SK-N-SH (cell line): Measurements from ENCODE around the gene SPEG. TPM values are rescaled to one million over a fixed set of nuclear protein-coding genes. Genes with fewer than 3 reads are reported as not detected.
A peak's percentile ranks its signal among the peaks of the same experiment; 100 is the strongest.

Source experiments
- CTCF ChIA-PET: fragments of 300-600, 350-600 bp; formaldehyde crosslinking; extraction: SDS; loops from one replicate; lab custom pipeline; 2021; lab: Yijun Ruan, JAX
- POLR2A ChIA-PET: fragments of 350-600 bp; sonication (Branson Sonifier 250); formaldehyde crosslinking; extraction: SDS; loops from one replicate; lab custom pipeline; 2020; ENCODE audit warnings: antibody characterized with exemption, inconsistent platforms; lab: Yijun Ruan, JAX
- DNase-seq: peaks from one replicate; pipeline ENCODE4 v3.0.0; 2012
- H2AFZ ChIP-seq: fragments of 200-600 bp; sonication (generic); 2 replicates; pipeline ENCODE4 v1.8.1; 2016; ENCODE audit warnings: antibody characterized with exemption, mild to moderate bottlenecking, low read depth
- H3F3A ChIP-seq: fragments of 200-600 bp; sonication (generic); replicated peaks from 2 replicates; pipeline ENCODE3; 2016; ENCODE audit warnings: antibody characterized with exemption, mild to moderate bottlenecking; ENCODE audit not compliant: insufficient read depth
- H3K27ac ChIP-seq, 2 experiments: fragments of 200-500 bp in 1 of 2; fragments of 200-600 bp in 1 of 2; sonication (Bioruptor generic) in 1 of 2; sonication (generic), shearing (Covaris generic) in 1 of 2; 2 replicates each; pipeline versions ENCODE4 v1.5.1 to v1.6.1; 2014 to 2016; ENCODE audit warnings: low read depth in 2 of 2, inconsistent platforms in 1 of 2, low read length in 1 of 2, mild to moderate bottlenecking in 1 of 2, mixed read lengths in 1 of 2
- H3K27me3 ChIP-seq: fragments of 200-600 bp; sonication (generic), shearing (Covaris generic); 2 replicates; pipeline ENCODE4 v1.6.1; 2016; ENCODE audit warnings: mixed run types; ENCODE audit not compliant: insufficient read depth
- H3K36me3 ChIP-seq, 2 experiments: fragments of 200-500 bp in 1 of 2; fragments of 200-600 bp in 1 of 2; sonication (Bioruptor generic) in 1 of 2; sonication (generic) in 1 of 2; replicated peaks in 1 of 2; 2 replicates each; pipeline versions ENCODE3 to v1.5.1; 2014 to 2016; ENCODE audit warnings: low read length in 1 of 2, mild to moderate bottlenecking in 1 of 2; ENCODE audit not compliant: insufficient read depth in 2 of 2, control insufficient read depth in 1 of 2
- H3K4me1 ChIP-seq, 2 experiments: fragments of 200-500 bp in 1 of 2; fragments of 200-600 bp in 1 of 2; sonication (Bioruptor generic) in 1 of 2; sonication (generic), shearing (Covaris generic) in 1 of 2; 2 replicates each; pipeline versions ENCODE4 v1.5.1 to v1.6.1; 2014 to 2016; ENCODE audit warnings: low read depth in 1 of 2, low read length in 1 of 2, mixed run types in 1 of 2; ENCODE audit not compliant: insufficient read depth in 2 of 2, control insufficient read depth in 1 of 2
- H3K4me2 ChIP-seq: fragments of 200-600 bp; sonication (generic), shearing (Covaris generic); 2 replicates; pipeline ENCODE4 v1.6.1; 2017; ENCODE audit warnings: mixed run types
- H3K4me3 ChIP-seq, 2 experiments: fragments of 200-500 bp in 1 of 2; fragments of 200-600 bp in 1 of 2; sonication (Bioruptor generic) in 1 of 2; sonication (generic), shearing (Covaris generic) in 1 of 2; 2 replicates each; pipeline versions ENCODE4 v1.5.1 to v1.8.1; 2014 to 2016; ENCODE audit warnings: low read depth in 2 of 2, inconsistent platforms in 1 of 2, low read length in 1 of 2, mild to moderate bottlenecking in 1 of 2, mixed read lengths in 1 of 2, moderate library complexity in 1 of 2
- H3K79me2 ChIP-seq: fragments of 200-600 bp; sonication (generic); 2 replicates; pipeline ENCODE4 v1.8.1; 2017; ENCODE audit warnings: mild to moderate bottlenecking; ENCODE audit not compliant: insufficient read depth
- H3K9ac ChIP-seq: fragments of 200-600 bp; sonication (generic); 2 replicates; pipeline ENCODE4 v1.6.1; 2017; ENCODE audit warnings: mixed run types
- H3K9me2 ChIP-seq: fragments of 200-600 bp; sonication (generic); 2 replicates; pipeline ENCODE4 v1.6.1; 2017; ENCODE audit warnings: mixed run types
- H3K9me3 ChIP-seq: fragments of 200-600 bp; sonication (generic); 2 replicates; pipeline ENCODE4 v1.6.1; 2017; ENCODE audit warnings: mixed run types, mild to moderate bottlenecking, moderate library complexity
- H4K20me1 ChIP-seq: fragments of 200-600 bp; sonication (generic); 2 replicates; pipeline ENCODE4 v1.6.1; 2017; ENCODE audit warnings: mild to moderate bottlenecking, mixed run types; ENCODE audit not compliant: insufficient read depth
- CHD2 ChIP-seq: fragments of 150-350 bp; IDR thresholded peaks from 2 replicates; pipeline ENCODE4 v1.6.1; 2018; ENCODE audit warnings: low read length; ENCODE audit not compliant: partially characterized antibody
- ELF1 ChIP-seq: IDR thresholded peaks from 2 replicates; pipeline ENCODE4 v1.4.0; 2012
- EP300 ChIP-seq, 2 experiments: IDR thresholded peaks; 2 replicates each; pipeline versions ENCODE4 v1.4.0 to v1.6.1; 2012; ENCODE audit warnings: borderline replicate concordance in 1 of 2, low read depth in 1 of 2, low read length in 1 of 2
- EZH2phosphoT487 ChIP-seq: fragments of 200-600 bp; sonication (generic); IDR thresholded peaks from 2 replicates; pipeline ENCODE4 v1.6.1; 2017; ENCODE audit warnings: low read depth, mixed run types, mild to moderate bottlenecking, antibody characterized with exemption, moderate library complexity, borderline replicate concordance
- GATA2 ChIP-seq: sonication (generic); formaldehyde crosslinking; IDR thresholded peaks from 2 replicates; pipeline ENCODE4 v1.5.0; 2020; ENCODE audit warnings: mild to moderate bottlenecking, missing genetic modification reagents
- MEF2A ChIP-seq: IDR thresholded peaks from 2 replicates; pipeline ENCODE4 v1.4.0; 2012; ENCODE audit warnings: low read depth, borderline replicate concordance
- NFIC ChIP-seq: IDR thresholded peaks from 2 replicates; pipeline ENCODE4 v1.4.0; 2012; ENCODE audit warnings: borderline replicate concordance
- NRF1 ChIP-seq: IDR thresholded peaks from 2 replicates; pipeline ENCODE4 v1.6.1; 2012; ENCODE audit warnings: low read depth, mild to moderate bottlenecking, low read length
- POLR2AphosphoS5 ChIP-seq: IDR thresholded peaks from 2 replicates; pipeline ENCODE4 v1.6.1; 2012; ENCODE audit warnings: low read depth, low read length
- RAD21 ChIP-seq: IDR thresholded peaks from 2 replicates; pipeline ENCODE4 v1.6.1; 2012; ENCODE audit warnings: mild to moderate bottlenecking, low read length
- RCOR1 ChIP-seq: fragments of 150-350 bp; IDR thresholded peaks from 2 replicates; pipeline ENCODE4 v1.6.1; 2017; ENCODE audit warnings: antibody characterized with exemption, low read length
- RFX5 ChIP-seq: IDR thresholded peaks from 2 replicates; pipeline ENCODE4 v1.6.1; 2012; ENCODE audit warnings: mild to moderate bottlenecking, improper control_type of control experiment, low read length
- RXRA ChIP-seq: IDR thresholded peaks from 2 replicates; pipeline ENCODE4 v1.4.0; 2012; ENCODE audit warnings: low read depth, mild to moderate bottlenecking, borderline replicate concordance
- SIN3A ChIP-seq: IDR thresholded peaks from 2 replicates; pipeline ENCODE4 v1.6.1; 2012; ENCODE audit warnings: low read depth, mild to moderate bottlenecking, low read length, moderate library complexity, borderline replicate concordance
- SMC3 ChIP-seq: IDR thresholded peaks from 2 replicates; pipeline ENCODE4 v1.6.1; 2012; ENCODE audit warnings: low read depth, low read length, improper control_type of control experiment
- TAF1 ChIP-seq: IDR thresholded peaks from 2 replicates; pipeline ENCODE4 v1.6.1; 2012; ENCODE audit warnings: low read depth, mild to moderate bottlenecking, low read length, moderate library complexity, borderline replicate concordance
- TEAD4 ChIP-seq: IDR thresholded peaks from 2 replicates; pipeline ENCODE4 v1.4.0; 2012; ENCODE audit warnings: mild to moderate bottlenecking, borderline replicate concordance; ENCODE audit not compliant: insufficient read depth
- YY1 ChIP-seq: IDR thresholded peaks from 2 replicates; pipeline ENCODE4 v1.4.0; 2012; ENCODE audit warnings: low read depth, mild to moderate bottlenecking
- WGBS: methylation state at CpG from one replicate; pipeline ENCODE4 v1.1.6; 2017; ENCODE audit warnings: low lambda C conversion rate; 5-methylcytosine and 5-hydroxymethylcytosine counted together
- polyA plus RNA-seq, 3 experiments: library from polyadenylated mRNA; depleted of rRNA; stranded (reverse); fragments of >200 nt; gene quantifications; 2 replicates each; pipeline ENCODE4 v1.2.3, GENCODE V29; 2012
- TF ChIP-seq, protein P1 (sequence below): IDR thresholded peaks from 2 replicates; pipeline ENCODE4 v1.4.0; 2012; ENCODE audit warnings: low read depth, borderline replicate concordance
- TF ChIP-seq, protein P2 (sequence below): IDR thresholded peaks from 2 replicates; pipeline ENCODE4 v1.4.0; 2012; ENCODE audit warnings: low read depth
- TF ChIP-seq, protein P3 (sequence below): fragments of 150-350 bp; IDR thresholded peaks from 2 replicates; pipeline ENCODE4 v1.6.1; 2016; ENCODE audit warnings: mild to moderate bottlenecking, low read depth, low read length
- TF ChIP-seq, protein P4 (sequence below): IDR thresholded peaks from 2 replicates; pipeline ENCODE4; 2012

Gene SPEG
- polyA plus RNA-seq, 1 of the 3 experiments (the other 2 are of a cell fraction): 107 TPM

DNA sequence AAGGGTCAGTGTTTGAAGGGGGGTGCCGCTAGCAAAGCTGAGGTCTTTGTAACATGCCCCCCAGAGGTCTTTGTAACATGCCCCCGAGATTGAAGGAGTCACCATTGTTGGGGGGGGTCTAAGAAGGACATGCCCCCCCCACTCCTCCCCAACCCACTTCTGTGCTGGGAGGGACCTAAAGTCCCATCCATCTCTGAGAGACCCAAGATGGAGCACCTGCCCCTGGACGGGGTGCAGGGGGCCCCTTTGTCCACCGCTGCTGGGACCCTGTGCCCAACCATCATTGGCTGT lies 73.7 kb downstream of the SPEG start:
- Histone ChIP-seq H3K9me3 (no peaks in the 10 kb centered on the region), H3K4me2 (no peak overlapping the region), H4K20me1 (no peaks in the 10 kb centered on the region), H3K27me3 (peaks cover 5% of the 10 kb centered on the region; the same call in 1 of the 2 replicates), H2AFZ (no peak overlapping the region), H3K4me3 (no peak overlapping the region), H3K4me1 (peaks cover 3 to 99% of the 10 kb centered on the region in 2 experiments; a peak in 2 of 4 replicates), H3K9me2 (no peaks in the 10 kb centered on the region), H3F3A (no peaks in the 10 kb centered on the region), H3K27ac (peak overlapping the region in 1 of 2 experiments; percentile 96; a peak in 2 of 4 replicates)
- POLR2A ChIA-PET: interaction anchor here (0.6 to 13.5 kb wide), 10 partner anchors 10 to 1108 kb away, joined by 3 to 210 read pairs (median 16); partner anchors contain the start of genes GMPPA and OBSL1
- 41% methylated on average over 4 of the region's 4 CpGs for WGBS
- TF ChIP-seq TEAD4: no peak
- TF ChIP-seq, all 33 proteins: peak for 0
- Histone ChIP-seq H3K9ac (no peak overlapping the region), H3K79me2 (no peaks in the 10 kb centered on the region), H3K36me3 (peaks cover under 1 to 20% of the 10 kb centered on the region in 2 experiments)
- CTCF ChIA-PET: interaction anchor here (1.3 to 62.1 kb wide), 9 partner anchors 7 to 506 kb away, joined by 4 to 2824 read pairs (median 6); partner anchors contain the start of genes ASIC4, CHPF, GMPPA and TMEM198
- DNase-seq: peak; percentile 27

DNA sequence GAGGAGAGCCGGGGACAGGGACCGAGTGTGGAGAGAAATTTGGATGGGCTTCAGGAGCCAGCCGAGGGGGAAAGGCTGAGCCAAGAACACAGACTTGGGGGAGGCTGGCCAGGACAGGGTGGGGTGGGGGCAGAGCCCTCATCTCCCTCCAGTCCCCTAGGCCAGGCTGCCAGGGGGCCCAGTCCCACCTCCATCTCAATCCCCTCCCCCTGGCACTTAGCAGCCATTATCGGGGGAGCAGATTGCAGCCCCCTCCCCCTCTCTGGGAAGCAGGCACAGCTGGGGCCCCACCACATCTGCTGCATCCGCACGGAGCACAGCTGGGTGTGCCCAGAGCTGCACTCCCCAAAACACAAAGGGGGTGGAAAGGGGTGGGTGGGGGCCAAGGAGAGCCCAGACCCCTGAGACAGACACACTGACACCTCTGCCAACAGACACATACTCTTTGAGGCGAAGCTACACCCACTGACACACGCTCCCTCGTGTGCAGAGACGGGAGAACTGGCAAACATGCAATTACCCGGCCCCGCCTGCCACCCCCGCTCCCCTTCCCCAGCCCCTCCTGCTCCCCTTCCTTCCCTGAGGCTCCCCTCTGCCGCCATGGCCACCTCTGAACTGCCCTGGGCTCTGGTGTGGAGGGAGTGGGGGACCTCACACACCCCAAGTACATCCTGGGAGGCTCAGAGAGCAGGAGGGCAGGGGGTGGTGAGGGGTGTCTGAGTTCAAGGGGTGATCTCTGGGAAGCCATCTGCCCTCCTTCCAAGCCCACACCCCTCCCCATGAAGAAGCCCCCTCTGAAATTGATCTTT lies 74.5 kb downstream of the SPEG start:
- peak overlapping the region; percentile 70; the same call in 1 of the 2 replicates for H3K4me2 ChIP-seq
- peak overlapping the region in 1 of 2 experiments; percentile 46; a peak in 2 of 4 replicates for H3K4me3 ChIP-seq
- H3K9me2 ChIP-seq: no peaks in the 10 kb centered on the region
- H3K27me3 ChIP-seq: peaks cover 13% of the 10 kb centered on the region
- H3K4me1 ChIP-seq: peaks cover 3 to 99% of the 10 kb centered on the region in 2 experiments; a peak in 2 of 4 replicates
- no peak overlapping the region for H2AFZ ChIP-seq
- no peaks in the 10 kb centered on the region for H3K9me3 ChIP-seq
- no peaks in the 10 kb centered on the region for H3F3A ChIP-seq
- ChIA-PET CTCF (interaction anchor here (0.9 to 62.1 kb wide), 13 partner anchors 6 to 507 kb away, joined by 3 to 2824 read pairs (median 5); partner anchors contain the start of genes ASIC4, CHPF, GMPPA and TMEM198), POLR2A (interaction anchor here (1.0 to 13.5 kb wide), 12 partner anchors 9 to 105 kb away, joined by 3 to 210 read pairs (median 4); partner anchors contain the start of genes GMPPA and OBSL1)
- 10% methylated on average over 5 of the region's 14 CpGs for WGBS
- H3K27ac ChIP-seq: peak overlapping the region in 1 of 2 experiments; percentile 96; a peak in 2 of 4 replicates
- no peaks in the 10 kb centered on the region for H3K79me2 ChIP-seq
- peak; percentile 60 for DNase-seq
- no peaks in the 10 kb centered on the region for H4K20me1 ChIP-seq
- H3K36me3 ChIP-seq: peaks cover 0 to 16% of the 10 kb centered on the region in 2 experiments
- H3K9ac ChIP-seq: no peak overlapping the region
- TF ChIP-seq CHD2 (peak; percentile 77), RAD21 (no peak), YY1 (no peak), MEF2A (no peak), SIN3A (no peak), EP300 (IDR thresholded peaks at IDR 0.05; ENCODE audit: borderline replicate concordance in 1 of 2, low read depth in 1 of 2, low read length in 1 of 2) (peak in 1 of 2 experiments; percentile 49; a peak in 2 of 4 replicates), RCOR1 (no peak), RFX5 (no peak), GATA2 (CRISPR knock-in tag) (peak; percentile 24; the same call in 1 of the 2 replicates), ELF1 (no peak), EZH2phosphoT487 (no peak), TAF1 (no peak), NFIC (no peak), NRF1 (no peak), POLR2AphosphoS5 (no peak), SMC3 (no peak), TEAD4 (no peak), RXRA (no peak)
- TF ChIP-seq, protein P1, sequence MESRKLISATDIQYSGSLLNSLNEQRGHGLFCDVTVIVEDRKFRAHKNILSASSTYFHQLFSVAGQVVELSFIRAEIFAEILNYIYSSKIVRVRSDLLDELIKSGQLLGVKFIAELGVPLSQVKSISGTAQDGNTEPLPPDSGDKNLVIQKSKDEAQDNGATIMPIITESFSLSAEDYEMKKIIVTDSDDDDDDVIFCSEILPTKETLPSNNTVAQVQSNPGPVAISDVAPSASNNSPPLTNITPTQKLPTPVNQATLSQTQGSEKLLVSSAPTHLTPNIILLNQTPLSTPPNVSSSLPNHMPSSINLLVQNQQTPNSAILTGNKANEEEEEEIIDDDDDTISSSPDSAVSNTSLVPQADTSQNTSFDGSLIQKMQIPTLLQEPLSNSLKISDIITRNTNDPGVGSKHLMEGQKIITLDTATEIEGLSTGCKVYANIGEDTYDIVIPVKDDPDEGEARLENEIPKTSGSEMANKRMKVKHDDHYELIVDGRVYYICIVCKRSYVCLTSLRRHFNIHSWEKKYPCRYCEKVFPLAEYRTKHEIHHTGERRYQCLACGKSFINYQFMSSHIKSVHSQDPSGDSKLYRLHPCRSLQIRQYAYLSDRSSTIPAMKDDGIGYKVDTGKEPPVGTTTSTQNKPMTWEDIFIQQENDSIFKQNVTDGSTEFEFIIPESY: no peak
- TF ChIP-seq, protein P2, sequence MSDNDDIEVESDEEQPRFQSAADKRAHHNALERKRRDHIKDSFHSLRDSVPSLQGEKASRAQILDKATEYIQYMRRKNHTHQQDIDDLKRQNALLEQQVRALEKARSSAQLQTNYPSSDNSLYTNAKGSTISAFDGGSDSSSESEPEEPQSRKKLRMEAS: no peak
- TF ChIP-seq, protein P3, sequence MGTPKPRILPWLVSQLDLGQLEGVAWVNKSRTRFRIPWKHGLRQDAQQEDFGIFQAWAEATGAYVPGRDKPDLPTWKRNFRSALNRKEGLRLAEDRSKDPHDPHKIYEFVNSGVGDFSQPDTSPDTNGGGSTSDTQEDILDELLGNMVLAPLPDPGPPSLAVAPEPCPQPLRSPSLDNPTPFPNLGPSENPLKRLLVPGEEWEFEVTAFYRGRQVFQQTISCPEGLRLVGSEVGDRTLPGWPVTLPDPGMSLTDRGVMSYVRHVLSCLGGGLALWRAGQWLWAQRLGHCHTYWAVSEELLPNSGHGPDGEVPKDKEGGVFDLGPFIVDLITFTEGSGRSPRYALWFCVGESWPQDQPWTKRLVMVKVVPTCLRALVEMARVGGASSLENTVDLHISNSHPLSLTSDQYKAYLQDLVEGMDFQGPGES: no peak
- TF ChIP-seq, protein P4, sequence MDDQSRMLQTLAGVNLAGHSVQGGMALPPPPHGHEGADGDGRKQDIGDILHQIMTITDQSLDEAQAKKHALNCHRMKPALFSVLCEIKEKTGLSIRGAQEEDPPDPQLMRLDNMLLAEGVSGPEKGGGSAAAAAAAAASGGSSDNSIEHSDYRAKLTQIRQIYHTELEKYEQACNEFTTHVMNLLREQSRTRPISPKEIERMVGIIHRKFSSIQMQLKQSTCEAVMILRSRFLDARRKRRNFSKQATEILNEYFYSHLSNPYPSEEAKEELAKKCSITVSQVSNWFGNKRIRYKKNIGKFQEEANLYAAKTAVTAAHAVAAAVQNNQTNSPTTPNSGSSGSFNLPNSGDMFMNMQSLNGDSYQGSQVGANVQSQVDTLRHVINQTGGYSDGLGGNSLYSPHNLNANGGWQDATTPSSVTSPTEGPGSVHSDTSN: no peak
